GM18868 (cell line): ENCODE data around the gene ACTN1.

Experiments
- ATAC-seq: cut with Tn5 transposase; IDR thresholded peaks from one replicate; pipeline ENCODE4 v1.9.1; 2021; ENCODE audit warnings: mild to moderate bottlenecking, moderate library complexity; ENCODE audit not compliant: unreplicated experiment

ACTN1 gene

GRCh38 chr14:68951800-68952530, 27.1 kb downstream of the ACTN1 start:
- ATAC-seq = no peak

- ATAC-seq = no peak
Observed at GRCh38 chr14:68951035-68951797, 27.9 kb downstream of the ACTN1 start.

- no peak for ATAC-seq
Observed at GRCh38 chr14:68950111-68950510, 29.0 kb downstream of the ACTN1 start.

- ATAC-seq = no peak
Observed at GRCh38 chr14:68949601-68949965, 29.5 kb downstream of the ACTN1 start.

GRCh38 chr14:68948686-68949600, 30.2 kb downstream of the ACTN1 start:
- ATAC-seq = no peak

- no peak for ATAC-seq
Observed at GRCh38 chr14:68947802-68948201, 31.3 kb downstream of the ACTN1 start.

- no peak for ATAC-seq
Observed at GRCh38 chr14:68946489-68946822, 32.6 kb downstream of the ACTN1 start.

- no peak for ATAC-seq
Observed at GRCh38 chr14:68945585-68946488, 33.3 kb downstream of the ACTN1 start.

- no peak for ATAC-seq
Observed at GRCh38 chr14:68945190-68945584, 33.9 kb downstream of the ACTN1 start.

GRCh38 chr14:68944162-68944561, 34.9 kb downstream of the ACTN1 start:
- no peak for ATAC-seq

- ATAC-seq = no peak
Observed at GRCh38 chr14:68943107-68943506, 36.0 kb downstream of the ACTN1 start.

- no peak for ATAC-seq
Observed at GRCh38 chr14:68942296-68943035, 36.6 kb downstream of the ACTN1 start.

GRCh38 chr14:68941820-68942219, 37.3 kb downstream of the ACTN1 start:
- ATAC-seq = no peak

GRCh38 chr14:68940614-68941185, 38.4 kb downstream of the ACTN1 start:
- ATAC-seq = no peak

- no peak for ATAC-seq
Observed at GRCh38 chr14:68939893-68940613, 39.0 kb downstream of the ACTN1 start.

GRCh38 chr14:68939181-68939892, 39.8 kb downstream of the ACTN1 start:
- ATAC-seq = no peak

GRCh38 chr14:68938271-68939150, 40.6 kb downstream of the ACTN1 start:
- no peak for ATAC-seq
